ENCODE measurements around the gene PLCH1. TPM values are rescaled to one million over a fixed set of nuclear protein-coding genes. Genes with fewer than 3 reads are reported as not detected.

PLCH1 gene
- total and polyA plus RNA-seq, 2 of the 13 experiments (the other 11 are each of a cell fraction or from before 2014, with no cell fraction given): 2.0 to 3.0 TPM

- TF ChIP-seq, protein P1, sequence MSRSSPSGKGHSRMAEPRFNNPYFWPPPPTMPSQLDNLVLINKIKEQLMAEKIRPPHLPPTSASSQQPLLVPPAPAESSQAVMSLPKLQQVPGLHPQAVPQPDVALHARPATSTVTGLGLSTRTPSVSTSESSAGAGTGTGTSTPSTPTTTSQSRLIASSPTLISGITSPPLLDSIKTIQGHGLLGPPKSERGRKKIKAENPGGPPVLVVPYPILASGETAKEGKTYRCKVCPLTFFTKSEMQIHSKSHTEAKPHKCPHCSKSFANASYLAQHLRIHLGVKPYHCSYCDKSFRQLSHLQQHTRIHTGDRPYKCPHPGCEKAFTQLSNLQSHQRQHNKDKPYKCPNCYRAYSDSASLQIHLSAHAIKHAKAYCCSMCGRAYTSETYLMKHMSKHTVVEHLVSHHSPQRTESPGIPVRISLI (CRISPR knock-in tag; IDR thresholded peaks at IDR 0.05; ENCODE audit: borderline replicate concordance): peak; percentile 83; the same call in 1 of the 2 replicates
- TF ChIP-seq ZNF788 (CRISPR knock-in tag; IDR thresholded peaks at IDR 0.05; ENCODE audit: borderline replicate concordance): peak; percentile 40; the same call in 1 of the 2 replicates
- TF ChIP-seq PITX1 (CRISPR knock-in tag; IDR thresholded peaks at IDR 0.05): peak; percentile 74
- no peak for TF ChIP-seq ZNF761 (CRISPR knock-in tag; conservative IDR thresholded peaks at IDR 0.05)
- peak; percentile 77 for TF ChIP-seq TBL1XR1 (IDR thresholded peaks at IDR 0.05; ENCODE audit: borderline replicate concordance, low read length, partially characterized antibody)
- TF ChIP-seq TRIM24 (CRISPR knock-in tag; IDR thresholded peaks at IDR 0.05): no peak
- no peak for TF ChIP-seq ZNF570 (CRISPR knock-in tag; IDR thresholded peaks at IDR 0.05; ENCODE audit: borderline replicate concordance)
- peak; percentile 90 for TF ChIP-seq RXRB (CRISPR knock-in tag; IDR thresholded peaks at IDR 0.05; ENCODE audit: borderline replicate concordance)
- TF ChIP-seq, protein P2, sequence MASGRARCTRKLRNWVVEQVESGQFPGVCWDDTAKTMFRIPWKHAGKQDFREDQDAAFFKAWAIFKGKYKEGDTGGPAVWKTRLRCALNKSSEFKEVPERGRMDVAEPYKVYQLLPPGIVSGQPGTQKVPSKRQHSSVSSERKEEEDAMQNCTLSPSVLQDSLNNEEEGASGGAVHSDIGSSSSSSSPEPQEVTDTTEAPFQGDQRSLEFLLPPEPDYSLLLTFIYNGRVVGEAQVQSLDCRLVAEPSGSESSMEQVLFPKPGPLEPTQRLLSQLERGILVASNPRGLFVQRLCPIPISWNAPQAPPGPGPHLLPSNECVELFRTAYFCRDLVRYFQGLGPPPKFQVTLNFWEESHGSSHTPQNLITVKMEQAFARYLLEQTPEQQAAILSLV (CRISPR knock-in tag; IDR thresholded peaks at IDR 0.05; ENCODE audit: borderline replicate concordance): no peak
- no peak for TF ChIP-seq PAWR (CRISPR knock-in tag; IDR thresholded peaks at IDR 0.05; ENCODE audit: borderline replicate concordance)
- 0 out of 4 replicates have a peak, but pooled peaks of 1 of the 2 experiments have one; percentile 61 for TF ChIP-seq KLF16 (CRISPR knock-in tag; IDR thresholded peaks at IDR 0.05)
- TF ChIP-seq PHF20 (CRISPR knock-in tag; IDR thresholded peaks at IDR 0.05): no peak
- TF ChIP-seq DBP (CRISPR knock-in tag; IDR thresholded peaks at IDR 0.05; ENCODE audit: not compliant biosample characterization): no peak
- TF ChIP-seq ZNF746 (CRISPR knock-in tag; IDR thresholded peaks at IDR 0.05): no peak; the same call in 1 of the 2 replicates
- TF ChIP-seq ZNF574 (CRISPR knock-in tag; IDR thresholded peaks at IDR 0.05): peak; percentile 52; the same call in 1 of the 2 replicates
- TF ChIP-seq, protein P3, sequence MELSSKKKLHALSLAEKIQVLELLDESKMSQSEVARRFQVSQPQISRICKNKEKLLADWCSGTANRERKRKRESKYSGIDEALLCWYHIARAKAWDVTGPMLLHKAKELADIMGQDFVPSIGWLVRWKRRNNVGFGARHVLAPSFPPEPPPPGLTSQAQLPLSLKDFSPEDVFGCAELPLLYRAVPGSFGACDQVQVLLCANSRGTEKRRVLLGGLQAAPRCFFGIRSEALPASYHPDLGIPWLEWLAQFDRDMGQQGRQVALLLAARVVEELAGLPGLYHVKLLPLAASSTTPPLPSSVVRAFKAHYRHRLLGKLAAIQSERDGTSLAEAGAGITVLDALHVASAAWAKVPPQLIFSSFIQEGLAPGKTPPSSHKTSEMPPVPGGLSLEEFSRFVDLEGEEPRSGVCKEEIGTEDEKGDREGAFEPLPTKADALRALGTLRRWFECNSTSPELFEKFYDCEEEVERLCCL (CRISPR knock-in tag; IDR thresholded peaks at IDR 0.05; ENCODE audit: borderline replicate concordance): no peak
- no peak for TF ChIP-seq NFRKB (IDR thresholded peaks at IDR 0.05)
- TF ChIP-seq, protein P4, sequence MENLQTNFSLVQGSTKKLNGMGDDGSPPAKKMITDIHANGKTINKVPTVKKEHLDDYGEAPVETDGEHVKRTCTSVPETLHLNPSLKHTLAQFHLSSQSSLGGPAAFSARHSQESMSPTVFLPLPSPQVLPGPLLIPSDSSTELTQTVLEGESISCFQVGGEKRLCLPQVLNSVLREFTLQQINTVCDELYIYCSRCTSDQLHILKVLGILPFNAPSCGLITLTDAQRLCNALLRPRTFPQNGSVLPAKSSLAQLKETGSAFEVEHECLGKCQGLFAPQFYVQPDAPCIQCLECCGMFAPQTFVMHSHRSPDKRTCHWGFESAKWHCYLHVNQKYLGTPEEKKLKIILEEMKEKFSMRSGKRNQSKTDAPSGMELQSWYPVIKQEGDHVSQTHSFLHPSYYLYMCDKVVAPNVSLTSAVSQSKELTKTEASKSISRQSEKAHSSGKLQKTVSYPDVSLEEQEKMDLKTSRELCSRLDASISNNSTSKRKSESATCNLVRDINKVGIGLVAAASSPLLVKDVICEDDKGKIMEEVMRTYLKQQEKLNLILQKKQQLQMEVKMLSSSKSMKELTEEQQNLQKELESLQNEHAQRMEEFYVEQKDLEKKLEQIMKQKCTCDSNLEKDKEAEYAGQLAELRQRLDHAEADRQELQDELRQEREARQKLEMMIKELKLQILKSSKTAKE (CRISPR knock-in tag; IDR thresholded peaks at IDR 0.05; ENCODE audit: borderline replicate concordance): no peak
- TF ChIP-seq ZNF441 (CRISPR knock-in tag; IDR thresholded peaks at IDR 0.05; ENCODE audit: borderline replicate concordance): no peak
- TF ChIP-seq CCAR2 (optimal IDR thresholded peaks at IDR 0.05; ENCODE audit: low read depth, low read length): no peak
Observed at GRCh38 chr3:155605571-155605970, 139.3 kb downstream of the PLCH1 start (continued).

All from HepG2 (cell line).